ENCODE measurements around the gene AKNA. TPM values are rescaled to one million over a fixed set of nuclear protein-coding genes. Genes with fewer than 3 reads are reported as not detected.

The AKNA gene
- total RNA-seq, 1 experiment from 2014 or later = 29.3 TPM

DNA sequence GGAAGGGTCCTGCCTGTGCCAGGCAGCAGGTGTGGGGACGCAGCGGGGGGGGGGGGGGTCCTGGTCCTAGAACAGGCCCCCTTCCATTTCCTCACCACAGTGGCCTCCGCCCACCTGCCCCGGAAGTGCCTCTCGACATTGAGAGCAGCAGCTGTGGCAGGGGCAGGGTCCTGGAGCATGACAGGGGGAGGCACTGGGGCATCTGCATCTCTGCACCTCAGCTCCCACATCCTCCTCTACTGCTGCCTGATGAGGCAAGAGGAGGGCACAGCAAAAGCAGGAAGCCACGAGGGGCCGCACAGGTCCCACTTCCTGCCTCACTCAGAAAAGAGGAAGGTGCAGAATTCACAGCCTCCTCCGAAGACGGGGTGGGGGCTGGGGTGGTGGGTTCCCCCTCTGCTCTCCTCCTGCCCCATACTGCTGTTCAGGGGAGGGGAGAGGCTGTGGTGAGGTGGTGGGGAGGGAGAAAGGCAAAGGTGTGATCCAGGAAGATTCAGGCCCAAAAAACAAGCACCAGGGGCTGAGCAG is 14.8 kb downstream of the AKNA start:
- Mint-ChIP-seq H3K27ac (no peak overlapping the region), H3K9me3 (no peaks in the 10 kb centered on the region), H3K27me3 (ENCODE audit: low read depth) (no peaks in the 10 kb centered on the region), H3K4me1 (peaks cover 63% of the 10 kb centered on the region), H3K36me3 (peaks cover 14% of the 10 kb centered on the region), H3K4me3 (no peak overlapping the region)
- ChIA-PET POLR2A (interaction anchor here (1.0 kb wide), 1 partner anchor 24 kb away, joined by 3 read pairs; no protein-coding TSS in a partner anchor), CTCF (interaction anchor here (0.6 kb wide), 1 partner anchor 288 kb away, joined by 3 read pairs; no protein-coding TSS in a partner anchor)
- no peak for ATAC-seq
- DNase-seq (ENCODE audit: low spot score) = no peak
- TF ChIP-seq ZNF423 (CRISPR knock-in tag; IDR thresholded peaks at IDR 0.05) (no peak), TEAD4 (CRISPR knock-in tag; IDR thresholded peaks at IDR 0.05) (no peak), ZNF232 (CRISPR knock-in tag; IDR thresholded peaks at IDR 0.05) (no peak), JUN (CRISPR knock-in tag; IDR thresholded peaks at IDR 0.05) (no peak), RORB (CRISPR knock-in tag; IDR thresholded peaks at IDR 0.05) (no peak), ATF1 (CRISPR knock-in tag; IDR thresholded peaks at IDR 0.05) (no peak), FOXP1 (CRISPR knock-in tag; IDR thresholded peaks at IDR 0.05; ENCODE audit: borderline replicate concordance) (no peak), OVOL2 (CRISPR knock-in tag; IDR thresholded peaks at IDR 0.05; ENCODE audit: borderline replicate concordance) (no peak), NFE2L1 (CRISPR knock-in tag; IDR thresholded peaks at IDR 0.05) (no peak), ZNF121 (CRISPR knock-in tag; IDR thresholded peaks at IDR 0.05) (no peak), CREM (CRISPR knock-in tag; IDR thresholded peaks at IDR 0.05) (no peak), JAZF1 (CRISPR knock-in tag; IDR thresholded peaks at IDR 0.05) (no peak), TEAD1 (CRISPR knock-in tag; IDR thresholded peaks at IDR 0.05) (no peak), ZNF671 (CRISPR knock-in tag; IDR thresholded peaks at IDR 0.05) (no peak)
- TF ChIP-seq, protein P1, sequence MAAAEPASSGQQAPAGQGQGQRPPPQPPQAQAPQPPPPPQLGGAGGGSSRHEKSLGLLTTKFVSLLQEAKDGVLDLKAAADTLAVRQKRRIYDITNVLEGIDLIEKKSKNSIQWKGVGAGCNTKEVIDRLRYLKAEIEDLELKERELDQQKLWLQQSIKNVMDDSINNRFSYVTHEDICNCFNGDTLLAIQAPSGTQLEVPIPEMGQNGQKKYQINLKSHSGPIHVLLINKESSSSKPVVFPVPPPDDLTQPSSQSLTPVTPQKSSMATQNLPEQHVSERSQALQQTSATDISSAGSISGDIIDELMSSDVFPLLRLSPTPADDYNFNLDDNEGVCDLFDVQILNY (CRISPR knock-in tag; IDR thresholded peaks at IDR 0.05) = no peak
- TF ChIP-seq, protein P2, sequence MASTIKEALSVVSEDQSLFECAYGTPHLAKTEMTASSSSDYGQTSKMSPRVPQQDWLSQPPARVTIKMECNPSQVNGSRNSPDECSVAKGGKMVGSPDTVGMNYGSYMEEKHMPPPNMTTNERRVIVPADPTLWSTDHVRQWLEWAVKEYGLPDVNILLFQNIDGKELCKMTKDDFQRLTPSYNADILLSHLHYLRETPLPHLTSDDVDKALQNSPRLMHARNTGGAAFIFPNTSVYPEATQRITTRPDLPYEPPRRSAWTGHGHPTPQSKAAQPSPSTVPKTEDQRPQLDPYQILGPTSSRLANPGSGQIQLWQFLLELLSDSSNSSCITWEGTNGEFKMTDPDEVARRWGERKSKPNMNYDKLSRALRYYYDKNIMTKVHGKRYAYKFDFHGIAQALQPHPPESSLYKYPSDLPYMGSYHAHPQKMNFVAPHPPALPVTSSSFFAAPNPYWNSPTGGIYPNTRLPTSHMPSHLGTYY (CRISPR knock-in tag; IDR thresholded peaks at IDR 0.05) = no peak
- TF ChIP-seq, protein P3, sequence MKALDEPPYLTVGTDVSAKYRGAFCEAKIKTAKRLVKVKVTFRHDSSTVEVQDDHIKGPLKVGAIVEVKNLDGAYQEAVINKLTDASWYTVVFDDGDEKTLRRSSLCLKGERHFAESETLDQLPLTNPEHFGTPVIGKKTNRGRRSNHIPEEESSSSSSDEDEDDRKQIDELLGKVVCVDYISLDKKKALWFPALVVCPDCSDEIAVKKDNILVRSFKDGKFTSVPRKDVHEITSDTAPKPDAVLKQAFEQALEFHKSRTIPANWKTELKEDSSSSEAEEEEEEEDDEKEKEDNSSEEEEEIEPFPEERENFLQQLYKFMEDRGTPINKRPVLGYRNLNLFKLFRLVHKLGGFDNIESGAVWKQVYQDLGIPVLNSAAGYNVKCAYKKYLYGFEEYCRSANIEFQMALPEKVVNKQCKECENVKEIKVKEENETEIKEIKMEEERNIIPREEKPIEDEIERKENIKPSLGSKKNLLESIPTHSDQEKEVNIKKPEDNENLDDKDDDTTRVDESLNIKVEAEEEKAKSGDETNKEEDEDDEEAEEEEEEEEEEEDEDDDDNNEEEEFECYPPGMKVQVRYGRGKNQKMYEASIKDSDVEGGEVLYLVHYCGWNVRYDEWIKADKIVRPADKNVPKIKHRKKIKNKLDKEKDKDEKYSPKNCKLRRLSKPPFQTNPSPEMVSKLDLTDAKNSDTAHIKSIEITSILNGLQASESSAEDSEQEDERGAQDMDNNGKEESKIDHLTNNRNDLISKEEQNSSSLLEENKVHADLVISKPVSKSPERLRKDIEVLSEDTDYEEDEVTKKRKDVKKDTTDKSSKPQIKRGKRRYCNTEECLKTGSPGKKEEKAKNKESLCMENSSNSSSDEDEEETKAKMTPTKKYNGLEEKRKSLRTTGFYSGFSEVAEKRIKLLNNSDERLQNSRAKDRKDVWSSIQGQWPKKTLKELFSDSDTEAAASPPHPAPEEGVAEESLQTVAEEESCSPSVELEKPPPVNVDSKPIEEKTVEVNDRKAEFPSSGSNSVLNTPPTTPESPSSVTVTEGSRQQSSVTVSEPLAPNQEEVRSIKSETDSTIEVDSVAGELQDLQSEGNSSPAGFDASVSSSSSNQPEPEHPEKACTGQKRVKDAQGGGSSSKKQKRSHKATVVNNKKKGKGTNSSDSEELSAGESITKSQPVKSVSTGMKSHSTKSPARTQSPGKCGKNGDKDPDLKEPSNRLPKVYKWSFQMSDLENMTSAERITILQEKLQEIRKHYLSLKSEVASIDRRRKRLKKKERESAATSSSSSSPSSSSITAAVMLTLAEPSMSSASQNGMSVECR (CRISPR knock-in tag; IDR thresholded peaks at IDR 0.05; ENCODE audit: borderline replicate concordance) = no peak
- TF ChIP-seq, protein P4, sequence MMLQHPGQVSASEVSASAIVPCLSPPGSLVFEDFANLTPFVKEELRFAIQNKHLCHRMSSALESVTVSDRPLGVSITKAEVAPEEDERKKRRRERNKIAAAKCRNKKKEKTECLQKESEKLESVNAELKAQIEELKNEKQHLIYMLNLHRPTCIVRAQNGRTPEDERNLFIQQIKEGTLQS (CRISPR knock-in tag; conservative IDR thresholded peaks at IDR 0.05) = no peak
- TF ChIP-seq, protein P5, sequence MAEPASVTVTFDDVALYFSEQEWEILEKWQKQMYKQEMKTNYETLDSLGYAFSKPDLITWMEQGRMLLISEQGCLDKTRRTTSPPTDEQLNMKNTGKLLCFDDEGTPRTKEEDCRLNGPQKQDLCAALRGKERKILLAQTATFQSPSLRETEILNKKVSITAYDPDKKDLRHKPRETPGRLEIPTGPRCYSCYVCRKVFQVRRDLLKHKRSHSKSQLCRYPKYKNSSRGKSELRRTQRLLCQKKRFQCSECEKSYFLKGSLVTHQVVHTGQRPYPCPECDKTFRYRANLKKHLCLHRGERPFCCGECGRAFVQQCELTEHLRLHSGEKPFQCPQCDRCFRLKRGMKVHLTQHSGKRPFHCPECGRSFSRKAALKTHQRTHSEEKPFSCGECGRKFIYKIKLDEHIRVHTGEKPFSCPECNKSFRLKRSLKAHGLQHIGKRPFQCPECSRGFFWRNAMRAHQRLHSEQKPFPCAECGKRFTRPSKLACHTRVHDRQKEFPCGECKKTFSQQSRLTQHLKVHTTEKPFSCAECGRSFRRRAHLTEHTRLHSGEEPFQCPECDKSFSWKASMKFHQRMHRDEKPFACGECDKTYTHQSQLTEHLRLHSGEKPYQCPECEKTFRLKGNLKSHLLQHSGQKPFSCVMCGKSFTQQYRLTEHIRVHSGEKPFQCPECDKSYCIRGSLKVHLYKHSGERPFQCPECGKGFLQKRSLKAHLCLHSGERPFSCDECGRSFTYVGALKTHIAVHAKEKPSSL (CRISPR knock-in tag; conservative IDR thresholded peaks at IDR 0.05) = no peak
- TF ChIP-seq, protein P6, sequence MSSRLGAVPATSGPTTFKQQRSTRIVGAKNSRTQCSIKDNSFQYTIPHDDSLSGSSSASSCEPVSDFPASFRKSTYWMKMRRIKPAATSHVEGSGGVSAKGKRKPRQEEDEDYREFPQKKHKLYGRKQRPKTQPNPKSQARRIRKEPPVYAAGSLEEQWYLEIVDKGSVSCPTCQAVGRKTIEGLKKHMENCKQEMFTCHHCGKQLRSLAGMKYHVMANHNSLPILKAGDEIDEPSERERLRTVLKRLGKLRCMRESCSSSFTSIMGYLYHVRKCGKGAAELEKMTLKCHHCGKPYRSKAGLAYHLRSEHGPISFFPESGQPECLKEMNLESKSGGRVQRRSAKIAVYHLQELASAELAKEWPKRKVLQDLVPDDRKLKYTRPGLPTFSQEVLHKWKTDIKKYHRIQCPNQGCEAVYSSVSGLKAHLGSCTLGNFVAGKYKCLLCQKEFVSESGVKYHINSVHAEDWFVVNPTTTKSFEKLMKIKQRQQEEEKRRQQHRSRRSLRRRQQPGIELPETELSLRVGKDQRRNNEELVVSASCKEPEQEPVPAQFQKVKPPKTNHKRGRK (CRISPR knock-in tag; IDR thresholded peaks at IDR 0.05; ENCODE audit: borderline replicate concordance) = no peak
